ENCODE data around the gene GPR4.

The GPR4 gene

DNA sequence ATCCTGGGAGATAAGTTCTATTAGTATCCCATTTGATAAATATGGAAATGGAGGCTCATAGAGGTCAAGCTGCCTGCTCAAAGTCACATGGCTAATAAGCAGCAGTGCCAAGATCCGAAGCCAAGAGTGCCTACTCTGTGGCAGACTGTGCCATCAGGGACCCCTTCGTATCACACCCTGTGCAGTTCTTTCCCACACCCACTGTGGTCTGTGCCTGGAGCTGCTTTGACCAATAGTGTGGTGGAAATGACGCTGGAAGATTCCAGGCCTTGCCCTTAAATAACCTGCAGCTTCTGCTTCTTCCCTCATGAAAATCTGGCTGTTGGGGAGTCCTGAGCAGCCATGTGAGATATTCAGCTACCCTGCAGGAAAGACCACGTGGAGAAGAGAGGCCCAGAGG, 27.5 kb downstream of the GPR4 start:
- Histone ChIP-seq H3K4me3 (no peak overlapping the region), H3K9me3 (replicated peaks in 1 of 11) (no peaks in the 10 kb centered on the region), H3K36me3 (peaks cover 0 to 17% (median 0%) of the 10 kb centered on the region in 11 experiments; a peak in 9 of 22 replicates), H3K27me3 (no peaks in the 10 kb centered on the region), H3K27ac (no peak overlapping the region), H3K4me2 (no peak overlapping the region), H3K4me1 (peaks cover 0 to 9% (median 0%) of the 10 kb centered on the region in 10 experiments; a peak in 1 of 20 replicates), H3K9ac (no peak overlapping the region), H4K20me1 (peaks cover 0 to 69% (median 9%) of the 10 kb centered on the region in 11 experiments; a peak in 8 of 22 replicates)
- TF ChIP-seq Cebpa-rat (IDR thresholded peaks at IDR 0.05): no peak

DNA sequence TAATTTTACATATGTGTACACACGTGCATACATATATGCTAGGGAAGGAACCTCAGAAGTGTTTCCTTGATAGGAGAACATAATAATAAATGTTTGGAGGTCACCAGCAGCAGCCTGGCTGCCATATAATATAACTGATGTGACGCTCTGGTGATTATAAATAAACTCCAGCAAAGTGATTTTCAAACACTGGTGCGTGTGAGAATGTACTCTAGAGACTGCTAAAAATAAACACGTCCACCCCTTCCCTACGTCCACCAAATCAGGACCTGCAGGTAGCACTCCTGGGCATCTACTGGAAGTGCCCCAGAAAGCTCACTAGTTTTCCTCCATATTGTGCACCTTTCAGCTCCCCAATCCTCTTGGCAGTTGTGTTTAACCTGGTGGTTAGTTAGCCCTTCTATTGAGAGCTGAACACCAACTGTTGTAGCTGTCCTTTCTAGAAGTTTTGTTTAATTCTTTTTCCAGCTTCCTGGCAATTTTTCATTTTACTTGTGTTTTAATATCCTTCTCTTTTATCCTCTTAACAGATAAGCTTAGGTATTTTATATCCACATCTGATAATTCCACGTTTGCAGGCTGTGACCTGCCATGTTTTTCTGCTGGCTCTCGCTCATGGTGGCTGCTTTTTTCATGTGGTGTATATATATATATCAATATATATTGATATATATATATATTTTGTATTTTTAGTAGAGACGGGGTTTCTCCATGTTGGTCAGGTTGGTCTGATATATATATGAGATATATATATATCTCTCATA, 30.4 kb downstream of the GPR4 start:
- no peaks in the 10 kb centered on the region for H3K9me3 ChIP-seq (replicated peaks in 1 of 11)
- no peak overlapping the region for H3K4me3 ChIP-seq

DNA sequence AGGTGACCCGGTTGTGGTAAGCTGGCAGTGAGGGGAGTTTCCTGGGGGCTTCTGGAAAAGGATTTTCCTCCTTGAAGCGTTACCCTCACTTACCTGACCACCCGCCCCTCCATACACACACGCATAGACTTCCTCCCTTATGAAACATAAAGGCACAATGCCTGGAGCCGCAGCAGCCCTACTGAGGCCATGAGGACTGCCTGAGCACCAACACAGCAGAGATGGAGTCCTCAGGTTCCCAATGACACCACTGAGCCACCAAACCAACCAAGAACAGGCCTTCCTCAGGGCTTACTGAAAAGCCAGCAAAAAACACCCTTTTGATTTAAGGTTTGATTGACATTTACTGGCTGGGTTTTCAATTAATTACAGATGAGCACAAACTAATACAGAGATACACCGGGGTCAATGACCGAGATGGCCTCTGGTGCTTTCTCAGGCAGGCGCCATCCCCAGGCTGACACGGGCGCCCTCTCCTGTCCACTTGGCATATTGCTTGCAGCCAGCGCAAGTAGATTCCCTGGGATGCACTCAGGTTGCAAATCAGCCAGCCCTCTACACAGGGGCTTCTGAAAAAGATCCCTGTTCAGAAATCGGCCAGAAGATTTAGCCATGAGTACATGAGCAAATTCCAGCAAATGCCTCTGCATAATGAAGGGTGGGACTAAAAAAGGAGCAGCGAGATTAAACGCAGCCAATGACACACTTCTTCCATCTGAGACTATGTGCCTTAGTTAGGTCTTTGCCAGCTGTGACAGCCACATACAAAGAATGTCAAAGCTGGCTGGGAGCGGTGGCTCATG, 32.2 kb downstream of the GPR4 start:
- Histone ChIP-seq H3K9me3 (replicated peaks in 1 of 11) (no peaks in the 10 kb centered on the region), H3K36me3 (peaks cover 0 to 15% (median 0%) of the 10 kb centered on the region in 11 experiments; a peak in 8 of 22 replicates), H3K9ac (no peak overlapping the region), H3K4me2 (no peak overlapping the region), H4K20me1 (peaks cover 0 to 77% (median 18%) of the 10 kb centered on the region in 11 experiments; a peak in 11 of 22 replicates), H3K4me3 (no peak overlapping the region), H3K27ac (no peak overlapping the region), H3K27me3 (no peaks in the 10 kb centered on the region), H3K4me1 (no peaks in the 10 kb centered on the region)
- no peak for TF ChIP-seq Cebpa-rat (IDR thresholded peaks at IDR 0.05)

More for the DNA sequence above, 30.4 kb downstream of the GPR4 start:
- no peak for TF ChIP-seq Cebpa-rat (IDR thresholded peaks at IDR 0.05)
- H3K27ac ChIP-seq: no peak overlapping the region
- H3K4me2 ChIP-seq: no peak overlapping the region
- H3K9ac ChIP-seq: no peak overlapping the region
- H3K4me1 ChIP-seq: peaks cover 0 to 9% (median 0%) of the 10 kb centered on the region in 10 experiments; a peak in 1 of 20 replicates
- H4K20me1 ChIP-seq: peaks cover 0 to 76% (median 20%) of the 10 kb centered on the region in 11 experiments; a peak in 11 of 22 replicates
- H3K27me3 ChIP-seq: no peaks in the 10 kb centered on the region
- peaks cover 0 to 17% (median 0%) of the 10 kb centered on the region in 11 experiments; a peak in 8 of 22 replicates for H3K36me3 ChIP-seq

DNA sequence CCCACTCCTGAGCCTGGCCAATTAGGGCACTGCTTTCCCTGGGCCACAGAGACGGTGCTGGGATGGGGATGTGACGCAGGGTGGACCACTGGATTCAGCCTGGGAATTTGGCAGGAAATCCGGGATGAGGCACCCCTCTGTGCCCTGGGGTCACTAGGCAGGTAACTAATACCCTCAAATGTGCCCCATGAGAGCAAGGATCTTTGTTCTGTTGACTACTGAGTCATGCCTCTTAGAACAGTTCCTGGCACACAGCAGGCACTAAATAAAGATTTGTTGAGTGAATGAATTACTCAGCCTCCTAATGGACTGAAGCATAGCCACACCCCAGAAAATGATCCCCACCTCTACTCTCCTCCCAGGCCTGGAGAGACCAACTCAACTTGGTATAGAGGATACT, 33.3 kb downstream of the GPR4 start:
- Histone ChIP-seq H3K4me1 (peaks cover 0 to 6% (median 4%) of the 10 kb centered on the region in 10 experiments; a peak in 5 of 20 replicates), H3K9ac (no peak overlapping the region; a peak in 1 of 22 replicates), H3K4me3 (no peak overlapping the region), H3K27me3 (no peaks in the 10 kb centered on the region), H4K20me1 (peaks cover 0 to 74% (median 14%) of the 10 kb centered on the region in 11 experiments; a peak in 11 of 22 replicates), H3K4me2 (no peak overlapping the region; a peak in 1 of 22 replicates), H3K9me3 (replicated peaks in 1 of 11) (no peaks in the 10 kb centered on the region), H3K36me3 (peaks cover 0 to 15% (median 0%) of the 10 kb centered on the region in 11 experiments; a peak in 8 of 22 replicates), H3K27ac (no peak overlapping the region; a peak in 1 of 22 replicates)
- TF ChIP-seq Cebpa-rat (IDR thresholded peaks at IDR 0.05): no peak

DNA sequence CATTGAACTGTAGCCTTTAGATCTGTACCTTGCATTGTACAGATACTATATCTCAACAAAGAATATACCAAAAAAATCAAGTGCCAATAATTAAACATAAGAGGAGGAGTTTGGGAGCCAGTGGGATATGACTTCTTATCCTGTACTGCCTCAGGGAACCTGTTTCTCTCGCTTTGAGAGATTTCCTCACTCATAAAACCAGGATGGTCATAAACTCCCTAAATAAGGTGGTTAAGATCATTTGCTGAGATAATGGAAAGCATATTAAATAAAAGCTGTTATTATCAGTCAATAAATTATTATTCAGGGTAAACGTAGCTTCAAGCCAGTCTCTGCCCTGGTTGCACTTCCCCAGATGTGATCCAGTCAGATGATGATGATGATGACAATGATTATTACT, 34.4 kb downstream of the GPR4 start:
- Histone ChIP-seq H3K4me3 (no peak overlapping the region), H4K20me1 (peaks cover 0 to 72% (median 14%) of the 10 kb centered on the region in 11 experiments; a peak in 11 of 22 replicates), H3K4me1 (peaks cover 0 to 9% (median 4%) of the 10 kb centered on the region in 10 experiments; a peak in 6 of 20 replicates), H3K9me3 (replicated peaks in 1 of 11) (no peaks in the 10 kb centered on the region), H3K9ac (no peak overlapping the region), H3K36me3 (peaks cover 0 to 10% (median 0%) of the 10 kb centered on the region in 11 experiments; a peak in 6 of 22 replicates), H3K4me2 (no peak overlapping the region), H3K27me3 (no peaks in the 10 kb centered on the region), H3K27ac (no peak overlapping the region)
- no peak for TF ChIP-seq Cebpa-rat (IDR thresholded peaks at IDR 0.05)

DNA sequence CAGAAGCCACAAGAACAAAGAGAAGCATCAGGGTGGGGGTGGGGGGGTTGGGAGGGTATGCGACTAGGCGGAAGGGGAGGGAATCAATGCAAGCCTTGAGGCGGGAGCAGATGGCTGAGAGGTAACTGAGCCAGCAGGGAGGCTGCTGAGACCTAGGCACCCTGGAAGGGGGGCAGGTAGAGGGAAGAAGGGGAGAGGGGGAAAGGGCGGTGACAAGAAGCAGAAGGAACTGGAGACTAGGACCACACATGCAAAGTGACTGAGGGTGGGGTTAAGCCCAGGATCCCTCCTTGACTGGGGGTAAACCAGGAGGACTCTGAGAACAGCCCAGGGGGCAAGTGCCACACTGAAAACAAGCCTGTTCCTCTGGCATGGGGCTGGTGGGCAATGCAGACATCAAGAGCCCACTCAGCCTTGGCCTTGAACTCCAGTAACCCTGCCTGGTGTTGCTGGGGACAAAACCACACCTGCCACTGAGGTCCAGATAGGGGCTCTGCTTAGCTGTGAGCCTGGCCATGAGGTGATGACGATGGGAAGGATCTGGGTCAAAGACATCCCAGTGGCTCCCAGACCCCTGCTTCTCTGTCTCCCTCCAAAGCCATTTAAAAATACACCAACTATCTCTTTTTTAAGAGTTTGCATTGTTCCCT, 37.8 kb downstream of the GPR4 start:
- Histone ChIP-seq H3K36me3 (peaks cover 0 to 6% (median 0%) of the 10 kb centered on the region in 11 experiments; a peak in 1 of 22 replicates), H3K27ac (no peak overlapping the region), H3K9ac (peak overlapping the region in 2 of 11 experiments; percentile 13 to 16; a peak in 1 of 22 replicates), H3K4me2 (peak overlapping the region in 1 of 11 experiments; percentile 6; a peak in 2 of 22 replicates), H3K4me3 (no peak overlapping the region), H3K9me3 (replicated peaks in 1 of 11) (no peaks in the 10 kb centered on the region), H4K20me1 (peaks cover 0 to 75% (median 31%) of the 10 kb centered on the region in 11 experiments; a peak in 14 of 22 replicates), H3K4me1 (peaks cover 0 to 10% (median 4%) of the 10 kb centered on the region in 10 experiments; a peak in 6 of 20 replicates), H3K27me3 (no peaks in the 10 kb centered on the region)
- TF ChIP-seq Cebpa-rat (IDR thresholded peaks at IDR 0.05): no peak

DNA sequence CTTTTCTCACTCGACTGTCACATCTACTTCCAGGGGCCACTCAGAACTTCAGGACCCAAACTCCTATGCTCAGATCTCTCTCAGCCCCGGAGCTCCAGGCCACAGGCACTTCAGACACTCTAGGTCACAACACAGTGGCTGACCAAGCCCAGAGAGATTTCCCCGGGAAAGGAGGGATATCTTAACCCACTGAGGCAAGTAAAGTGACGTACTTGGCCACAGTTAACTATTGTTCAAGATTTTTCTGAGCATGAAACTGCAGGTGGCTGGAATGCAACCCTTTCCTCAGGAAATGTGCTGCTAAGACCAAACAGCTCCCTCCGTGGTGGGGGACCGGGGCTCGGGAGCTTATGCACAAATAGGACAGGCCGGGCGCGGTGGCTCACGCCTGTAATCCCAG, 41.3 kb downstream of the GPR4 start:
- Histone ChIP-seq H3K36me3 (peaks cover 0 to 6% (median 0%) of the 10 kb centered on the region in 11 experiments; a peak in 1 of 22 replicates), H3K4me3 (no peak overlapping the region), H3K9ac (0 out of 22 replicates have a peak overlapping the region, but pooled peaks of 3 of the 11 experiments have one; percentile 4 to 21 (median 20)), H3K27me3 (no peaks in the 10 kb centered on the region), H3K27ac (no peak overlapping the region), H4K20me1 (peaks cover 0 to 72% (median 38%) of the 10 kb centered on the region in 11 experiments; a peak in 19 of 22 replicates), H3K4me1 (peaks cover 0 to 10% (median 4%) of the 10 kb centered on the region in 10 experiments; a peak in 6 of 20 replicates), H3K9me3 (replicated peaks in 1 of 11) (no peaks in the 10 kb centered on the region), H3K4me2 (no peak overlapping the region)
- TF ChIP-seq Cebpa-rat (IDR thresholded peaks at IDR 0.05): no peak

DNA sequence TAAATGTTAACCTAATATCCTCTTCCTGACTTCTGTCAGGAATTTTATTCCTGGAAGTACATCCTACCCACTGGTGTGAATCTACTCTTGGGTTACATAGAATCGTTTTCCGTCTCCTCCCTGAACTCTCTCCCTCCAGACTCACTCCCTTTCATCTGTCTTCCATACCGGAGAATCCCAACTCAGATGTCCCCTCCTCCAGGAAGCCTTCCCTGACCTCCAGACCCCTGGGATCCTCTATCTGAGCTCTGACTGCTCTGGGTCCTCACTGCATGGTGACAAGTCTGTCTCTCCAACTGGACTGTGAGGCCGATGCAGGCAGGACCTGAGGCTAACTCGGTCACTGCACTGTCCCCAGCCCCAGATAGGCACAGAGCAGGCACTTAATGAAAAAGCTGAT, 42.0 kb downstream of the GPR4 start:
- Histone ChIP-seq H3K27ac (no peak overlapping the region), H3K9me3 (replicated peaks in 1 of 11) (no peaks in the 10 kb centered on the region), H3K9ac (peak overlapping the region in 4 of 11 experiments; percentile 4 to 21 (median 16); a peak in 2 of 22 replicates), H4K20me1 (peaks cover 0 to 71% (median 40%) of the 10 kb centered on the region in 11 experiments; a peak in 19 of 22 replicates), H3K36me3 (peaks cover 0 to 6% (median 0%) of the 10 kb centered on the region in 11 experiments; a peak in 1 of 22 replicates), H3K4me1 (peaks cover 0 to 10% (median 4%) of the 10 kb centered on the region in 10 experiments; a peak in 6 of 20 replicates), H3K27me3 (no peaks in the 10 kb centered on the region), H3K4me3 (no peak overlapping the region), H3K4me2 (no peak overlapping the region)
- no peak for TF ChIP-seq Cebpa-rat (IDR thresholded peaks at IDR 0.05)
